Activated CD4-positive, alpha-beta T cell treated with anti-CD3 and anti-CD28 coated beads for 24 hours (primary cell): ENCODE results near the gene CCT8L2.
"Not testable (repeated sequence)": the region's sequence is repeated elsewhere in the genome, so short reads cannot be mapped to it uniquely, and the experiment has no call there.

Experiments
- DNase-seq, 2 donors: peaks; one replicate each; pipeline ENCODE4 v3.0.0-alpha.2; 2020; ENCODE audit warnings: low read depth in 2 of 2

Gene CCT8L2

DNA sequence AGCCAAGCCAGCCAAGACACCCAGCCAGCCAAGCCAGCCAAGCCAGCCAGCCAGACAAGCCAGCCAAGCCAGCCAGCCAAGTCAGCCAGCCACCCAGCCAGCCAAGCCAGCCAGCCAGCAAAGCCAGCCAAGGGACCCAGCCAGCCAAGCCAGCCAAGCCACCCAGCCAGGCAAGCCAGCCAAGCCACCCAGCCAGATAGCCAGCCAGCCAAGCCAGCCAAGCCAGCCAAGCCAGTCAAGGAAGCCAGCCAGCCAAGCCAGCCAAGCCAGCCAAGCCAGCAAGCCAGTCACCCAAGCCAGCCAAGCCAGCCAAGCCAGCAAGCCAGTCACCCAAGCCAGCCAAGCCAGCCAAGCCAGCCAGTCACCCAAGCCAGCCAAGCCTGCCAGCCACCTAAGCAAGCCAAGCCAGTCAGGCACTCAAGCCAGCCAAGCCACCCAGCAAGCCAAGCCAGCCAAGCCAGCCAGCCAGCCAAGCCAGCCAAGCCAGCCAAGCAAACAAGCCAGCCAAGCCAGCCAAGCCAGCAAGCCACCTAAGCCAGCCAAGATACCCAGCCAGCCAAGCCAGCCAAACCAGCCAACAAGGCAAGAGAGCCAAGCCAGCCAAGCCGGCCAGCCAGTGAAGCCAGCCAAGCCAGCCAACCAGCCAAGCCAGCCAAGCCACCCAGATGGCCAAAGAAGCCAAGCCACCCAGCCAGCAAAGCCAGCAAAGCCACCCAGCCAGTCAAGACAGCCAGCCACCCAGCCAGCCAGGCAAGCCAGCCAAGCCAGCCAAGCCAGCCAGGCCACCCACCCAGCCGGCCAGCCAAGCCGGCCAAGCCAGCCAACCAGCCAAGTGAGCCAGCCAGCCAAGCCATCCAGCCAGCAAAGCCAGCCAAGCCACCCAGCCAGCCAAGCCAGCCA lies 33.3 kb downstream of the CCT8L2 start:
- DNase-seq: no peak

DNA sequence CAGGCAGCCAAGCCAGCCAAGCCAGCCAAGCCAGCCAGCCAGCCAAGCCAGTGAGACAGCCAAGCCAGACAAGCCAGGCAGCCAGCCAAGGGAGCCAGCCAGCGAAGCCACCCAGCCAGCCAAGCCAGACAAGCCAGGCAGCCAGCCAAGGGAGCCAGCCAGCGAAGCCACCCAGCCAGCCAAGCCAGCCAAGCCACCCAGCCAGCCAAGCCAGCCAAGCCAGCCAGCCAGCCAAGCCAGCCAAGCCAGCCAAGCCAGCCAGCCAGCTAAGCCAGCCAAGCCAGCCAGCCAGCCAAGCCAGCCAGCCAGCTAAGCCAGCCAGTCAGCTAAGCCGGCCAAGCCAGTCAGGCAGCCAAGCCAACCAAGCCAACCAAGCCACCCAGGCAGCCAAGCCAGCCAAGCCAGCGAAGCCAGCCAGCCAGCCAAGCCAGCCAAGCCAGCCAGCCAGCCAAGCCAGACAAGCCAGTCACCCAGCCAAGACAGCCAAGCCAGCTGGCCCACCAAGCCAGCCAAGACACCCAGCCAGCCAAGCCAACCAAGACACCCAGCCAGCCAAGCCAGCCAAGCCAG lies 34.1 kb downstream of the CCT8L2 start:
- DNase-seq: not testable (repeated sequence)

DNA sequence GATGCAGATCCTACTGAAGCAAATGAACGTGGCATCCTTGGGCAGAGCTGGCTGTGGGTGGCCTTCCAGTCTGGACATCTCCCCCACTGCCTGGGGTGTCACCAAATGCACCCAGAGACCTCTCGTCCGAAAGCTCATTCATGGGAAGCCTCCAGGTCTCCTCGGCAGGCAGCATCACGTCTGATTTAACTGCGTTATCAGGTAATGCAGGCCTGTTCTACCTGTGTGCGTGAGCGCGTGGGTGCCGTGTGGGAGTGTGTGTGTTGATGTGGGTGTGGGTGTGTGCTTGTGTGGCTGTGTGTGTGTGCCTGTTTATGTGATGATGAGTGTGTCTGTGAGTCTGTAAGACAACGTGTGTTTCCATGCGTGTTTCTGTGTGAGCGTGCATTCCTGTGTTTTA lies 35.1 kb downstream of the CCT8L2 start:
- not testable (repeated sequence) for DNase-seq

DNA sequence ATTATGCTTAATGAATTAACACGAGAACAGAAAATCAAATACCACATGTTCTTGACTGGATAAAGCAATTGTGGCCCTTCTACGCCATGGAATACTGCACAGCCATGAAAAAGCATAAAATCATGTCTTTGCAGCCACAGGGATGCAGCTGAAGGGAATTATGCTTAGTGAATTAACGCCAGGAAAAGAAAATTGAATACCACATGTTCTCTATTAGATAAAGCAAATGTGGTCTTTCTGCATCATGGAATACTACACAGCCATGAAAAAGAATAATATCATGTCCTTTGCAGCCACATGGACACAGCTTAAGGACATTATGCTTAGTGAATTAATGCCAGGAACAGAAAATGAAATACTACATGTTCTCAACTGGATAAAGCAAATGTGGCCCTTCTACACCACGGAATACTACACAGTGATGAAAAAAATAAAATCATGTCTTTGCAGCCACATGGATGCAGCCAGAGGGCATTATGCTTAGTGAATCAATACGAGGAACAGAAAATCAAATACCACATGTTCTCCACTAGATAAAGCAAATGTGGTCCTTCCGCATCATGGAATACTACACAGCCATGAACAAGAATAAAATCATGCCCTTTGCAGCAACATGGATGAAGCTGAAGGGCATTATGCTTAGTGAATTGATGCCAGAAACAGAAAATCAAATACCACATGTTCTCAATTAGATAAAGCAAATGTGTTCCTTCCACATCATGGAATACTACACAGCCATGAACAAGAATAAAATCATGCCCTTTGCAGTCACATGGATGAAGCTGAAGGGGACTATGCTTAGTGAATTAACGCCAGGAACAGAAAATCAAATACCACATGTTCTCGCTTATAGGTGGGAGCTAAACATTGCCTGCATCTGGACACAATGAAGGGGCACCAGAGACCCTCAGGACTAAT lies 37.3 kb downstream of the CCT8L2 start:
- not testable (repeated sequence) for DNase-seq

DNA sequence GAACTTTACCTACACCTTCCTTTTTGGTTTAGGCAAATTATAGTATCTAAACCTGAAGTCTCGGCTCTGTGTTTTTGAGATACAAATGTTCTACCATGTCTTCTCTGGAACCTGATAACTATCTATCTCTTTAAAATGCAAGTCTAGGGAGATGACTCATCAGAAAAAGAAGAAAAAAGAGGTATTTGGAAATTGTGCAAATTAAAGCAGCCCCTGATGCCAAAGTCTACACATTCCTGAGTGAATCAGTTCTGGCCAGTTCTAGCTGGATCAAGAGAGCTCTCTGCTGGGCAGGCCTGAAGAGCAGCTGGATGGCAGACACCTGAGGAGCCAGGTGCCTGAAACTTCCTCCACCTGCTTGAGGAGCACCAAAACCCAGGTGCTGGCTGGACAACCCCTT lies 49.3 kb downstream of the CCT8L2 start:
- not testable (repeated sequence) for DNase-seq
